Measurements from ENCODE around the gene HDAC3.

DNA sequence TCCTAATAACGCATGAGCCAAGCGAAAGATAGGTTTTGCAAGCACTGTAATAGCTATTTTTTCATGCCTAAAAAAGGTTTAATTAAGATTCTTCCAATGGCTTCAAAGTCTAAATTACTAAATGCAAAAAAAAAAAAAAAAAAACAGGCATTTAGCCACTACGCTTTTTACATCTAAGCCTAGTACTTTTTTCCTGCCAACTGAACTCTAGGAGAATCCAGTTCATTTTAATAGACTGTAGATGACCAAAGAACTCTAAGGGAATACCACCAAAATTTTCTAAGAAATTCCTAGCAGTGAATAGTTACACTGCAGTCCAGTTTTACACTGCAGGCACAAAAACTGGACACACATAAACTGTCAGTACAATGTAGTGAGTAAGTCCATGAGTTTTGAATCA lies 27.6 kb downstream of the HDAC3 start:
- TF ChIP-seq POLR2AphosphoS5 (IDR thresholded peaks at IDR 0.05; ENCODE audit: low read depth, low read length) (no peak), POLR2A (IDR thresholded peaks at IDR 0.05; ENCODE audit: low read depth, low read length) (no peak), TAF1 (IDR thresholded peaks at IDR 0.05; ENCODE audit: low read depth, low read length) (no peak)
